IMR-90 (cell line): ENCODE results near the gene EEPD1. TPM values are rescaled to one million over a fixed set of nuclear protein-coding genes. Genes with fewer than 3 reads are reported as not detected.

Experiments used
- ATAC-seq: fragments of 200-7000 bp; cut with Tn5 transposase; 2 replicates; pipeline ENCODE4 v1.9.1; 2020; ENCODE audit warnings: low read depth, mild to moderate bottlenecking, moderate library complexity
- BruUV-seq: library from RNA; stranded (reverse); fragments of 400-500 nt; replicated peaks from 2 replicates; lab custom pipeline; 2021; lab: Mats Ljungman, UMichigan
- CTCF ChIA-PET: fragments of 300-600 bp; formaldehyde crosslinking; extraction: SDS; loops from one replicate; lab custom pipeline; 2021; ENCODE audit warnings: antibody characterized with exemption; lab: Yijun Ruan, JAX
- POLR2A ChIA-PET: fragments of 300-600 bp; sonication (Branson Sonifier 250); formaldehyde crosslinking; loops from one replicate; lab custom pipeline; 2022; ENCODE audit warnings: antibody characterized with exemption; ENCODE audit not compliant: unreplicated experiment; lab: Charles Lee
- DNase-seq: peaks from one replicate; pipeline ENCODE4 v3.0.0; 2013
- H2AFZ ChIP-seq: replicated peaks from 2 replicates; pipeline ENCODE3; 2013; ENCODE audit warnings: low read length, mild to moderate bottlenecking; ENCODE audit not compliant: poor library complexity
- H2AK5ac ChIP-seq: 2 replicates; pipeline ENCODE4 v1.6.1; 2013; ENCODE audit warnings: low read depth, low read length, inconsistent platforms
- H2AK9ac ChIP-seq: replicated peaks from 2 replicates; pipeline ENCODE3; 2013; ENCODE audit warnings: mild to moderate bottlenecking, low read depth, low read length, moderate library complexity; ENCODE audit not compliant: poor library complexity
- H2BK120ac ChIP-seq: 2 replicates; pipeline ENCODE4 v1.6.1; 2013; ENCODE audit warnings: low read depth, low read length, inconsistent platforms
- H2BK15ac ChIP-seq: 3 replicates; pipeline ENCODE4 v1.6.1; 2013; ENCODE audit warnings: low read depth, low read length, inconsistent platforms
- H2BK20ac ChIP-seq: 2 replicates; pipeline ENCODE4 v1.6.1; 2013; ENCODE audit warnings: low read depth, mild to moderate bottlenecking, inconsistent platforms, low read length, moderate library complexity
- H2BK5ac ChIP-seq: 2 replicates; pipeline ENCODE4 v1.6.1; 2013; ENCODE audit warnings: mild to moderate bottlenecking, low read depth, low read length, inconsistent platforms; ENCODE audit not compliant: poor library complexity, severe bottlenecking
- H3K14ac ChIP-seq: replicated peaks from 2 replicates; pipeline ENCODE4 v1.6.1; 2013; ENCODE audit warnings: low read depth, low read length, inconsistent platforms
- H3K18ac ChIP-seq: 2 replicates; pipeline ENCODE4 v1.6.1; 2013; ENCODE audit warnings: low read depth, low read length, control low read depth
- H3K23ac ChIP-seq: 2 replicates; pipeline ENCODE4 v1.6.1; 2013; ENCODE audit warnings: low read depth, low read length, inconsistent platforms
- H3K27ac ChIP-seq: 2 replicates; pipeline ENCODE4 v1.5.1; 2013; ENCODE audit warnings: mild to moderate bottlenecking, control low read depth, low read length; ENCODE audit not compliant: insufficient read depth
- H3K27me3 ChIP-seq: 2 replicates; pipeline ENCODE4 v1.6.1; 2013; ENCODE audit warnings: low read length; ENCODE audit not compliant: control insufficient read depth, insufficient read depth
- H3K36me3 ChIP-seq: 2 replicates; pipeline ENCODE4 v1.6.1; 2013; ENCODE audit warnings: low read length, mixed read lengths; ENCODE audit not compliant: control insufficient read depth, insufficient read depth
- H3K4ac ChIP-seq: 2 replicates; pipeline ENCODE4 v1.6.1; 2013; ENCODE audit warnings: low read depth, low read length, inconsistent platforms
- H3K4me1 ChIP-seq: 2 replicates; pipeline ENCODE4 v1.6.1; 2013; ENCODE audit warnings: low read length, mixed read lengths; ENCODE audit not compliant: control insufficient read depth, insufficient read depth
- H3K4me2 ChIP-seq: 2 replicates; pipeline ENCODE4 v1.6.1; 2013; ENCODE audit warnings: low read depth, mild to moderate bottlenecking, control low read depth, low read length, moderate library complexity
- H3K4me3 ChIP-seq: 2 replicates; pipeline ENCODE4 v1.5.1; 2013; ENCODE audit warnings: low read depth, mild to moderate bottlenecking, control low read depth, low read length, moderate library complexity; ENCODE audit not compliant: insufficient read depth
- H3K56ac ChIP-seq: 2 replicates; pipeline ENCODE4 v1.6.1; 2013; ENCODE audit warnings: low read length, inconsistent platforms; ENCODE audit not compliant: insufficient read depth; ENCODE audit errors: extremely low read depth
- H3K79me1 ChIP-seq, 2 experiments: 2 replicates each; pipeline ENCODE4 v1.6.1; 2013; ENCODE audit warnings: low read length in 2 of 2, inconsistent platforms in 1 of 2, low read depth in 1 of 2
- H3K9ac ChIP-seq: 2 replicates; pipeline ENCODE4 v1.6.1; 2013; ENCODE audit warnings: low read depth, low read length, control low read depth
- H3K9me1 ChIP-seq: 2 replicates; pipeline ENCODE4 v1.6.1; 2013; ENCODE audit warnings: low read length, inconsistent platforms; ENCODE audit not compliant: insufficient read depth
- H3K9me3 ChIP-seq: 2 replicates; pipeline ENCODE4 v1.6.1; 2013; ENCODE audit warnings: low read length; ENCODE audit not compliant: control insufficient read depth, insufficient read depth
- H4K20me1 ChIP-seq: 2 replicates; pipeline ENCODE4 v1.6.1; 2013; ENCODE audit warnings: low read length, inconsistent platforms; ENCODE audit not compliant: insufficient read depth
- H4K5ac ChIP-seq: 2 replicates; pipeline ENCODE4 v1.6.1; 2013; ENCODE audit warnings: mild to moderate bottlenecking, low read depth, low read length, control low read depth
- H4K8ac ChIP-seq, 2 experiments: 2 replicates each; pipeline ENCODE4 v1.6.1; 2013; ENCODE audit warnings: low read depth in 2 of 2, low read length in 2 of 2, control low read depth in 1 of 2, inconsistent platforms in 1 of 2
- H4K91ac ChIP-seq: 2 replicates; pipeline ENCODE4 v1.6.1; 2013; ENCODE audit warnings: low read depth, low read length, inconsistent platforms; ENCODE audit not compliant: insufficient read depth
- BHLHE40 ChIP-seq: fragments of 150-350 bp; IDR thresholded peaks from 2 replicates; pipeline ENCODE4 v1.6.1; 2016; ENCODE audit warnings: mild to moderate bottlenecking, low read depth, low read length
- CEBPB ChIP-seq: IDR thresholded peaks from 2 replicates; pipeline ENCODE4 v1.6.1; 2012; ENCODE audit warnings: low read depth, low read length, improper control_type of control experiment
- CHD1 ChIP-seq: IDR thresholded peaks from 2 replicates; pipeline ENCODE4 v1.6.1; 2012; ENCODE audit warnings: low read depth, low read length, improper control_type of control experiment
- FOS ChIP-seq: fragments of 150-350 bp; IDR thresholded peaks from 2 replicates; pipeline ENCODE4 v1.6.1; 2016; ENCODE audit warnings: low read depth, low read length
- MAFK ChIP-seq: IDR thresholded peaks from 2 replicates; pipeline ENCODE4 v1.6.1; 2012; ENCODE audit warnings: low read depth, low read length, improper control_type of control experiment
- MAZ ChIP-seq: IDR thresholded peaks from 2 replicates; pipeline ENCODE4 v1.6.1; 2012; ENCODE audit warnings: low read depth, mild to moderate bottlenecking, low read length, improper control_type of control experiment, moderate library complexity, borderline replicate concordance
- MXI1 ChIP-seq: IDR thresholded peaks from 2 replicates; pipeline ENCODE4 v1.6.1; 2012; ENCODE audit warnings: low read depth, mild to moderate bottlenecking, low read length, moderate library complexity, borderline replicate concordance
- NFE2L2 ChIP-seq: fragments of 150-350 bp; IDR thresholded peaks from 2 replicates; pipeline ENCODE4 v1.6.1; 2016; ENCODE audit warnings: low read depth, mild to moderate bottlenecking, low read length
- POLR2A ChIP-seq: IDR thresholded peaks from 2 replicates; pipeline ENCODE4 v1.6.1; 2012; ENCODE audit warnings: mild to moderate bottlenecking, low read depth, low read length
- RAD21 ChIP-seq: IDR thresholded peaks from 2 replicates; pipeline ENCODE4 v1.6.1; 2012; ENCODE audit warnings: low read length, improper control_type of control experiment
- RCOR1 ChIP-seq: IDR thresholded peaks from 2 replicates; pipeline ENCODE4 v1.6.1; 2012; ENCODE audit warnings: mild to moderate bottlenecking, low read length, improper control_type of control experiment; ENCODE audit not compliant: insufficient replicate concordance
- RFX5 ChIP-seq: IDR thresholded peaks from 2 replicates; pipeline ENCODE4 v1.8.0; 2012; ENCODE audit warnings: low read depth, mild to moderate bottlenecking, low read length, moderate library complexity
- SMC3 ChIP-seq: fragments of 150-350 bp; IDR thresholded peaks from 2 replicates; pipeline ENCODE4 v1.6.1; 2016; ENCODE audit warnings: low read depth, mild to moderate bottlenecking, antibody characterized with exemption, low read length, moderate library complexity
- WGBS, 2 experiments: methylation state at CpG; one replicate each; pipeline versions ENCODE4 v1.1.5 to v1.1.7; 2013; ENCODE audit warnings: missing lambda C conversion rate in 2 of 2; ENCODE audit not compliant: insufficient read length in 1 of 2; ENCODE audit errors: extremely low coverage in 2 of 2; 5-methylcytosine and 5-hydroxymethylcytosine counted together
- dilution Hi-C: fragments of 300-500 bp; cut with HindIII; formaldehyde crosslinking; loops from one replicate; pipeline ENCODE4 v1.14.3; 2018; ENCODE audit warnings: low sequenced_read_pairs; ENCODE audit not compliant: unreplicated experiment
- in situ Hi-C: fragments of 300-500 bp; cut with MboI; formaldehyde crosslinking; loops from 3 replicates; pipeline ENCODE4 v1.14.3; 2019; ENCODE audit warnings: low sequenced_read_pairs, inconsistent platforms, mixed read lengths
- intact Hi-C: fragments of 100-400 bp; cut with micrococcal nuclease; formaldehyde crosslinking; loops from 2 replicates; pipeline ENCODE4 v1.10.0; 2022
- polyA plus RNA-seq, 3 experiments: library from polyadenylated mRNA; depleted of rRNA; stranded (reverse); fragments of >200 nt; gene quantifications; 2 replicates each; pipeline ENCODE4 v1.2.3, GENCODE V29; 2012; ENCODE audit warnings: low replicate concordance in 1 of 3
- total RNA-seq: library from RNA; depleted of rRNA; stranded (reverse); fragments of >200 nt; gene quantifications from 2 replicates; pipeline ENCODE4 v1.2.3, GENCODE V29; 2012
- TF ChIP-seq, protein P1 (sequence below): fragments of 150-350 bp; IDR thresholded peaks from 2 replicates; pipeline ENCODE4 v1.6.1; 2016; ENCODE audit warnings: low read depth, mild to moderate bottlenecking, low read length, moderate library complexity, borderline replicate concordance
- TF ChIP-seq, protein P2 (sequence below): fragments of 150-350 bp; IDR thresholded peaks from 2 replicates; pipeline ENCODE4 v1.6.1; 2017; ENCODE audit warnings: mild to moderate bottlenecking, antibody characterized with exemption, low read length, low read depth
- TF ChIP-seq, protein P3 (sequence below): conservative IDR thresholded peaks from 2 replicates; pipeline ENCODE4 v1.5.1; 2012; ENCODE audit warnings: mild to moderate bottlenecking, low read depth, low read length, improper control_type of control experiment

The EEPD1 gene
- total and polyA plus RNA-seq, 2 of the 4 experiments (the other 2 are of a cell fraction) = 7.3 to 15.2 TPM

DNA sequence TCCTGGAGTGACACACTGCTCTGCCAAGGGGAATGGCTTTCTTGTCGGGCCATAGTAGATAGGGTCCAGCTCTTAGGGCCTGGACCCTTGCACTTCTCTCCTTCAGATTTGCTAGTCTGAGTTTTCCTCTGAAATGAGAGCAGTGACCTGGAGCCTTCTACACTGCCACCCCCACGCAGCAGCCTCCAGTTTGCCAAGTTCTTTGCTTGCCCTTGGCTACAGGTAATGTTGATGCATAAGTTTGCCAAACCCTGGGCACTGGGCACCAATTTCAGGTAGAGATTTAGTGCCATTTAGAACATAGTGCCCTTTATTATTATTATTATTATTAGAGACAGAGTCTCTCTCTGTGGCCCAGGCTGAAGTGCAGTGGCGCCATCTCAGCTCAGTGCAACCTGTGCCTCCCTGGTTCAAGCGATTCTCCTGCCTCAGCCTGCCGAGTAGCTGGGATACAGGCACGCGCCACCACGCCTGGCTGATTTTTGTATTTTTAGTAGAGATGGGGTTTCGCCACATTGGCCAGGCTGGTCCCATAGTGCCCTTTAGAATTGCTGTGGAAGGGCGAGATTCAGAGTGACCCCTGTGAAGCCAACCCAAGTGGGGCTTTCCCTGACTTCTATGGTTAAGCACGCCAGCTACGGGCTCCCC, 14.5 kb downstream of the EEPD1 start:
- H4K8ac ChIP-seq = no peak overlapping the region
- H3K14ac ChIP-seq = no peak overlapping the region
- H3K4ac ChIP-seq = no peak overlapping the region
- no peak overlapping the region for H2AK9ac ChIP-seq
- ChIA-PET CTCF (no interaction called here), POLR2A (no interaction called here)
- peaks cover 2% of the 10 kb centered on the region; the same call in 1 of the 2 replicates for H3K9me1 ChIP-seq
- TF ChIP-seq MXI1 (no peak), FOS (no peak), BHLHE40 (no peak), POLR2A (no peak), MAFK (no peak), RAD21 (no peak), SMC3 (no peak), CEBPB (no peak), NFE2L2 (no peak), MAZ (no peak), RCOR1 (no peak), RFX5 (no peak), CHD1 (no peak)
- TF ChIP-seq, protein P1, sequence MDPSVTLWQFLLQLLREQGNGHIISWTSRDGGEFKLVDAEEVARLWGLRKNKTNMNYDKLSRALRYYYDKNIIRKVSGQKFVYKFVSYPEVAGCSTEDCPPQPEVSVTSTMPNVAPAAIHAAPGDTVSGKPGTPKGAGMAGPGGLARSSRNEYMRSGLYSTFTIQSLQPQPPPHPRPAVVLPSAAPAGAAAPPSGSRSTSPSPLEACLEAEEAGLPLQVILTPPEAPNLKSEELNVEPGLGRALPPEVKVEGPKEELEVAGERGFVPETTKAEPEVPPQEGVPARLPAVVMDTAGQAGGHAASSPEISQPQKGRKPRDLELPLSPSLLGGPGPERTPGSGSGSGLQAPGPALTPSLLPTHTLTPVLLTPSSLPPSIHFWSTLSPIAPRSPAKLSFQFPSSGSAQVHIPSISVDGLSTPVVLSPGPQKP = no peak
- TF ChIP-seq, protein P2, sequence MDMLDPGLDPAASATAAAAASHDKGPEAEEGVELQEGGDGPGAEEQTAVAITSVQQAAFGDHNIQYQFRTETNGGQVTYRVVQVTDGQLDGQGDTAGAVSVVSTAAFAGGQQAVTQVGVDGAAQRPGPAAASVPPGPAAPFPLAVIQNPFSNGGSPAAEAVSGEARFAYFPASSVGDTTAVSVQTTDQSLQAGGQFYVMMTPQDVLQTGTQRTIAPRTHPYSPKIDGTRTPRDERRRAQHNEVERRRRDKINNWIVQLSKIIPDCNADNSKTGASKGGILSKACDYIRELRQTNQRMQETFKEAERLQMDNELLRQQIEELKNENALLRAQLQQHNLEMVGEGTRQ = no peak
- TF ChIP-seq, protein P3, sequence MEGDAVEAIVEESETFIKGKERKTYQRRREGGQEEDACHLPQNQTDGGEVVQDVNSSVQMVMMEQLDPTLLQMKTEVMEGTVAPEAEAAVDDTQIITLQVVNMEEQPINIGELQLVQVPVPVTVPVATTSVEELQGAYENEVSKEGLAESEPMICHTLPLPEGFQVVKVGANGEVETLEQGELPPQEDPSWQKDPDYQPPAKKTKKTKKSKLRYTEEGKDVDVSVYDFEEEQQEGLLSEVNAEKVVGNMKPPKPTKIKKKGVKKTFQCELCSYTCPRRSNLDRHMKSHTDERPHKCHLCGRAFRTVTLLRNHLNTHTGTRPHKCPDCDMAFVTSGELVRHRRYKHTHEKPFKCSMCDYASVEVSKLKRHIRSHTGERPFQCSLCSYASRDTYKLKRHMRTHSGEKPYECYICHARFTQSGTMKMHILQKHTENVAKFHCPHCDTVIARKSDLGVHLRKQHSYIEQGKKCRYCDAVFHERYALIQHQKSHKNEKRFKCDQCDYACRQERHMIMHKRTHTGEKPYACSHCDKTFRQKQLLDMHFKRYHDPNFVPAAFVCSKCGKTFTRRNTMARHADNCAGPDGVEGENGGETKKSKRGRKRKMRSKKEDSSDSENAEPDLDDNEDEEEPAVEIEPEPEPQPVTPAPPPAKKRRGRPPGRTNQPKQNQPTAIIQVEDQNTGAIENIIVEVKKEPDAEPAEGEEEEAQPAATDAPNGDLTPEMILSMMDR = no peak
- H3K4me3 ChIP-seq = no peak overlapping the region
- DNase-seq (no peak), ATAC-seq (no peak)
- no peak overlapping the region for H2BK5ac ChIP-seq
- no peaks in the 10 kb centered on the region for H3K27me3 ChIP-seq
- dilution Hi-C loops (no loop called here), in situ Hi-C loops (no loop called here), intact Hi-C loops (no loop called here)
- no peak overlapping the region for H4K5ac ChIP-seq
- H2BK20ac ChIP-seq = no peak overlapping the region
- no peak overlapping the region for H2AFZ ChIP-seq
- no CpG with 5 or more reads among the region's 12 CpGs for WGBS, 2 experiments
- H3K18ac ChIP-seq = no peak overlapping the region
- no peak overlapping the region for H2BK15ac ChIP-seq
- H3K56ac ChIP-seq = no peak overlapping the region
- H3K4me1 ChIP-seq = peaks cover 2% of the 10 kb centered on the region; the same call in 1 of the 2 replicates
- no peaks in the 10 kb centered on the region for H4K20me1 ChIP-seq
- H4K91ac ChIP-seq = no peak overlapping the region
- BruUV-seq = no TSS peak
- no peak overlapping the region for H3K9ac ChIP-seq
- H3K36me3 ChIP-seq = no peaks in the 10 kb centered on the region
- H3K79me1 ChIP-seq = peaks cover 15 to 32% of the 10 kb centered on the region in 2 experiments
- no peak overlapping the region for H3K27ac ChIP-seq
- H3K23ac ChIP-seq = no peak overlapping the region
- no peaks in the 10 kb centered on the region for H3K9me3 ChIP-seq
- no peak overlapping the region for H2BK120ac ChIP-seq
- H2AK5ac ChIP-seq = peak overlapping the region; percentile 21; the same call in 1 of the 2 replicates
- H3K4me2 ChIP-seq = no peak overlapping the region
